ENCODE data around the gene NXN.
"Not testable (repeated sequence)": the region's sequence is repeated elsewhere in the genome, so short reads cannot be mapped to it uniquely, and the experiment has no call there.

NXN gene

DNA sequence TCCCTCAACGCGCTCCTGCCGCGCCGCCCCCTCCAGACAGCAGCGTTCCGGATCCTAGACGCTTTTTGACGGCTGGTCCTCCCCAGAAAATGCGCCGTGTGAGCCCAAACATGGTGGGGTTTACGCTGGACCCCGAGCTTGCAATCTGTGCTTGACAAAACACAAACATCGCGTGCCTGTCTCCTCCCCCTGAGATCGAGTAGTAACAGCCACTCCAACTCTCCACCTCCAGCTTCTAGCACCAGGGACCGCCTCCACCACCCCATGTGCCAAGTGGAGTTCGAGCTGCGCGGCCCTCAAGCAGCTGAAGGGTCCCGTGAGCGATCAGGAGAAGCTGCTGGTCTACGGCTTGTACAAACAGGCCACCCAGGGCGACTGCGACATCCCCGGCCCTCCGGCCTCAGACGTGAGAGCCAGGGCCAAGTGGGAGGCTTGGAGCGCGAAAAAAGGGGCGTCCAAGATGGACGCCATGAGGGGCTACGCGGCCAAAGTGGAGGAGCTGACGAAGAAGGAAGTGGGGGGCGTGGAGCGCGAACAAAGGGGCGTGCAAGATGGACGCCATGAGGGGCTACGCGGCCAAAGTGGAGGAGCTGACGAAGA lies 226.9 kb downstream of the NXN start:
- Histone ChIP-seq H3K27ac (ENCODE audit: low read depth, low read length) (no peak overlapping the region), H3K4me3 (ENCODE audit: low read depth in 1 of 2, low read length in 2 of 2) (peak overlapping the region; percentile 88 to 89)

GRCh38 chr17:752002-752619 lies 227.5 kb downstream of the NXN start, which contains the start of gene GEMIN4:
Gene GEMIN4, minus strand, starts transcription at chr17:752264. Its CDS starts 122 bp downstream, at chr17:752142.
- Histone ChIP-seq H3K4me1 (ENCODE audit: control insufficient read depth in 1 of 2, insufficient read depth in 2 of 2, low read length in 2 of 2) (peaks cover 16 to 25% of the 10 kb centered on the region in 2 donors), H3K9me3 (ENCODE audit: control insufficient read depth in 1 of 2, low read length in 2 of 2) (no peaks in the 10 kb centered on the region), H3K4me3 (ENCODE audit: low read depth in 1 of 2, low read length in 2 of 2) (peak within 1 kb of the TSS; percentile 88 to 89), H3K9ac (ENCODE audit: low read depth in 1 of 2, low read length in 2 of 2) (peak within 1 kb of the TSS; percentile 77 to 85), H3K27ac (ENCODE audit: low read depth, low read length) (peak within 1 kb of the TSS; percentile 47), H3K27me3 (ENCODE audit: control insufficient read depth in 1 of 2, insufficient read depth in 2 of 2, low read length in 2 of 2) (no peaks in the 10 kb centered on the region), H3K36me3 (ENCODE audit: control insufficient read depth in 1 of 2, insufficient read depth in 2 of 2, low read length in 2 of 2) (peaks cover 12 to 19% of the 10 kb centered on the region in 2 donors)

More for the DNA sequence above, 226.9 kb downstream of the NXN start:
- Histone ChIP-seq H3K9ac (ENCODE audit: low read depth in 1 of 2, low read length in 2 of 2) (peak overlapping the region; percentile 77 to 85), H3K36me3 (ENCODE audit: control insufficient read depth in 1 of 2, insufficient read depth in 2 of 2, low read length in 2 of 2) (peaks cover 9 to 15% of the 10 kb centered on the region in 2 donors), H3K9me3 (ENCODE audit: control insufficient read depth in 1 of 2, low read length in 2 of 2) (no peaks in the 10 kb centered on the region), H3K27me3 (ENCODE audit: control insufficient read depth in 1 of 2, insufficient read depth in 2 of 2, low read length in 2 of 2) (no peaks in the 10 kb centered on the region), H3K4me1 (ENCODE audit: control insufficient read depth in 1 of 2, insufficient read depth in 2 of 2, low read length in 2 of 2) (peaks cover 16 to 25% of the 10 kb centered on the region in 2 donors)

GRCh38 chr17:751269-752001 lies 228.1 kb downstream of the NXN start:
- Histone ChIP-seq H3K4me3 (ENCODE audit: low read depth in 1 of 2, low read length in 2 of 2) (peak overlapping the region; percentile 88 to 89), H3K9ac (ENCODE audit: low read depth in 1 of 2, low read length in 2 of 2) (peak overlapping the region; percentile 77 to 85), H3K9me3 (ENCODE audit: control insufficient read depth in 1 of 2, low read length in 2 of 2) (no peaks in the 10 kb centered on the region), H3K36me3 (ENCODE audit: control insufficient read depth in 1 of 2, insufficient read depth in 2 of 2, low read length in 2 of 2) (peaks cover 12 to 19% of the 10 kb centered on the region in 2 donors), H3K27me3 (ENCODE audit: control insufficient read depth in 1 of 2, insufficient read depth in 2 of 2, low read length in 2 of 2) (no peaks in the 10 kb centered on the region), H3K27ac (ENCODE audit: low read depth, low read length) (peak overlapping the region; percentile 8), H3K4me1 (ENCODE audit: control insufficient read depth in 1 of 2, insufficient read depth in 2 of 2, low read length in 2 of 2) (peaks cover 16 to 25% of the 10 kb centered on the region in 2 donors)

- Histone ChIP-seq H3K36me3 (ENCODE audit: control insufficient read depth in 1 of 2, insufficient read depth in 2 of 2, low read length in 2 of 2) (peaks cover 14 to 28% of the 10 kb centered on the region in 2 donors), H3K4me3 (ENCODE audit: low read depth in 1 of 2, low read length in 2 of 2) (peak overlapping the region; percentile 88 to 89), H3K9ac (ENCODE audit: low read depth in 1 of 2, low read length in 2 of 2) (peak overlapping the region; percentile 44 to 77), H3K4me1 (ENCODE audit: control insufficient read depth in 1 of 2, insufficient read depth in 2 of 2, low read length in 2 of 2) (peaks cover 16 to 25% of the 10 kb centered on the region in 2 donors), H3K9me3 (ENCODE audit: control insufficient read depth in 1 of 2, low read length in 2 of 2) (no peaks in the 10 kb centered on the region), H3K27me3 (ENCODE audit: control insufficient read depth in 1 of 2, insufficient read depth in 2 of 2, low read length in 2 of 2) (no peaks in the 10 kb centered on the region), H3K27ac (ENCODE audit: low read depth, low read length) (no peak overlapping the region)
These were observed 229.0 kb downstream of the NXN start for GRCh38 chr17:750431-751037.

- H3K4me1 ChIP-seq (ENCODE audit: control insufficient read depth in 1 of 2, insufficient read depth in 2 of 2, low read length in 2 of 2) = peaks cover 16 to 25% of the 10 kb centered on the region in 2 donors
- not testable (repeated sequence) for H3K9me3 ChIP-seq (ENCODE audit: control insufficient read depth in 1 of 2, low read length in 2 of 2); H3K9ac ChIP-seq (ENCODE audit: low read depth in 1 of 2, low read length in 2 of 2); H3K27me3 ChIP-seq (ENCODE audit: control insufficient read depth in 1 of 2, insufficient read depth in 2 of 2, low read length in 2 of 2); H3K4me3 ChIP-seq (ENCODE audit: low read depth in 1 of 2, low read length in 2 of 2); H3K27ac ChIP-seq (ENCODE audit: low read depth, low read length)
- peaks cover 22 to 40% of the 10 kb centered on the region in 2 donors for H3K36me3 ChIP-seq (ENCODE audit: control insufficient read depth in 1 of 2, insufficient read depth in 2 of 2, low read length in 2 of 2)
These were observed 230.2 kb downstream of the NXN start for GRCh38 chr17:749359-749758.
